Ovary (tissue), 9 donors: ENCODE data around the gene LNPEP. TPM values are rescaled to one million over a fixed set of nuclear protein-coding genes. Genes with fewer than 3 reads are reported as not detected.

Experiments used
- DNase-seq, 5 donors: peaks; one replicate each; pipeline ENCODE4 v3.0.0-alpha.2; 2019 to 2020
- H3K27ac ChIP-seq, 2 donors: fragments of 200-600 bp; one replicate each; pipeline versions ENCODE4 v1.5.1 to v1.8.0; 2019 to 2022
- H3K27me3 ChIP-seq: fragments of 200-600 bp; one replicate; pipeline ENCODE4 v1.8.0; 2022
- H3K36me3 ChIP-seq: fragments of 200-600 bp; sonication (generic); one replicate; pipeline ENCODE4 v1.5.1; 2019
- H3K4me1 ChIP-seq: one replicate; pipeline ENCODE4 v1.8.1; 2013; ENCODE audit warnings: mild to moderate bottlenecking, moderate library complexity; ENCODE audit not compliant: insufficient read depth
- H3K4me3 ChIP-seq: fragments of 200-600 bp; sonication (generic); one replicate; pipeline ENCODE4 v1.5.1; 2017
- H3K9me3 ChIP-seq, 2 donors: fragments of 200-600 bp in 1 of 2; sonication (generic) in 1 of 2; one replicate each; pipeline versions ENCODE4 v1.5.1 to v1.8.1; 2013 to 2019; ENCODE audit warnings: mild to moderate bottlenecking in 1 of 2, moderate library complexity in 1 of 2
- EP300 ChIP-seq: sonication (generic); formaldehyde crosslinking; IDR thresholded peaks from one replicate; pipeline ENCODE4 v1.6.1; 2017; ENCODE audit warnings: antibody characterized with exemption
- POLR2A ChIP-seq: fragments of 450-650 bp; IDR thresholded peaks from one replicate; pipeline ENCODE4 v1.6.1; 2017; ENCODE audit warnings: antibody characterized with exemption, mild to moderate bottlenecking, moderate library complexity
- WGBS, 3 donors: extraction: QIAGEN DNeasy Blood & Tissue Kit in 1 of 3; methylation state at CpG; one replicate each; pipeline versions ENCODE4 v1.1.5 to v1.1.7; 2013 to 2017; 5-methylcytosine and 5-hydroxymethylcytosine counted together
- intact Hi-C, 4 donors: fragments of 100-400 bp; cut with DNase I; formaldehyde crosslinking; loops; one replicate each; pipeline versions ENCODE4 v1.11.0 to v1.15.1; 2022 to 2023
- polyA plus RNA-seq, 2 donors: library from polyadenylated mRNA; stranded (reverse); fragments of 200-250 nt in 1 of 2; fragments of 350-450 nt in 1 of 2; fragmentation: Illumina TruSeq in 1 of 2; extraction: RNeasy Lipid Tissue Mini Kit (QIAGEN cat#74804) in 1 of 2; gene quantifications; one replicate each; pipeline ENCODE4 v1.2.3, GENCODE V29; 2013 to 2014
- total RNA-seq, 7 donors: library from RNA; depleted of rRNA in 2 of 7; stranded (reverse); fragments of >200 nt in 2 of 7; fragmentation: NEBNext Ultra II Directional in 3 of 7; extraction: Animal tissue kit (Norgen Biotek cat#: 25700) in 3 of 7; gene quantifications; one replicate each; pipeline versions ENCODE4 v1.1.0 to v1.2.4, GENCODE V29; 2016 to 2023
- TF ChIP-seq, protein P1 (sequence below), 3 donors: fragments of 450-650 bp in 2 of 3; fragments of 200-600 bp in 1 of 3; IDR thresholded peaks; one replicate each; pipeline versions ENCODE4 v1.5.1 to v1.8.0; 2016 to 2022; ENCODE audit warnings: antibody characterized with exemption in 3 of 3, mild to moderate bottlenecking in 1 of 3
- donor health status: DM: no; HTN: no; CAD: no; lungs with moderate emphysema.
- donor health status: DM: no; HTN: no; CAD: no.
- donor health status: Bipolar disorder and iron deficiency.
- donor health status: DM: yes; HTN: yes; CAD: no.
- donor health status: DM: no; HTN: no; CAD: no.
- donor health status: DM: yes; HTN: yes; CAD: no.

Gene LNPEP
- total and polyA plus RNA-seq, 9 donors, result 7.6 to 45.5 (median 32.3) TPM

DNA sequence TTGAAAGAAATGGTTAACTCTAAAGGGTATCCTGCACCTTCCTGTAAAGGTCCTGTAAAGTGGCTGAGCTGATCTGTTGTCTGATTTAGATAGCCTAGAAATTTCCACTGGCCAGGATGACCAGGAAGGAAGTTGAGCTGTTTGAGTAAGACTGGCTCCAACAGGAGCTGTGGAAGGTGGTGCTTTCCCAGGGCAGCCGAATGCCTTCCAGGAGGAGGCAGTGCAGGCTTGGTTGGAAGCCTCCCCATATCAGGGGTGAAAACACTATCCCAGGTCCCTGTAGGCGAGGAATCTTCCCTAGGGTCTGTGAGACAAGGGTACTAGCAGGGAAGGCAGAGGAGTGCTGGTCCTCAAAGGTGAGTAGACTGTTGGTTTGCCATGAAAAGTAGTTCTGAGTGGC is 108.2 kb downstream of the LNPEP start:
- H3K4me1 ChIP-seq, result no peaks in the 10 kb centered on the region
- H3K27ac ChIP-seq, result no peak overlapping the region
- 44 to 58% (median 54%) methylated on average over 2 of the region's 2 CpGs for WGBS, 3 donors
- H3K36me3 ChIP-seq, result no peaks in the 10 kb centered on the region
- H3K27me3 ChIP-seq, result no peaks in the 10 kb centered on the region
- intact Hi-C loops, result no loop called here
- H3K9me3 ChIP-seq, result no peaks in the 10 kb centered on the region
- no peak overlapping the region for H3K4me3 ChIP-seq
- TF ChIP-seq EP300 (no peak), POLR2A (no peak)
- TF ChIP-seq, protein P1, sequence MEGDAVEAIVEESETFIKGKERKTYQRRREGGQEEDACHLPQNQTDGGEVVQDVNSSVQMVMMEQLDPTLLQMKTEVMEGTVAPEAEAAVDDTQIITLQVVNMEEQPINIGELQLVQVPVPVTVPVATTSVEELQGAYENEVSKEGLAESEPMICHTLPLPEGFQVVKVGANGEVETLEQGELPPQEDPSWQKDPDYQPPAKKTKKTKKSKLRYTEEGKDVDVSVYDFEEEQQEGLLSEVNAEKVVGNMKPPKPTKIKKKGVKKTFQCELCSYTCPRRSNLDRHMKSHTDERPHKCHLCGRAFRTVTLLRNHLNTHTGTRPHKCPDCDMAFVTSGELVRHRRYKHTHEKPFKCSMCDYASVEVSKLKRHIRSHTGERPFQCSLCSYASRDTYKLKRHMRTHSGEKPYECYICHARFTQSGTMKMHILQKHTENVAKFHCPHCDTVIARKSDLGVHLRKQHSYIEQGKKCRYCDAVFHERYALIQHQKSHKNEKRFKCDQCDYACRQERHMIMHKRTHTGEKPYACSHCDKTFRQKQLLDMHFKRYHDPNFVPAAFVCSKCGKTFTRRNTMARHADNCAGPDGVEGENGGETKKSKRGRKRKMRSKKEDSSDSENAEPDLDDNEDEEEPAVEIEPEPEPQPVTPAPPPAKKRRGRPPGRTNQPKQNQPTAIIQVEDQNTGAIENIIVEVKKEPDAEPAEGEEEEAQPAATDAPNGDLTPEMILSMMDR (IDR thresholded peaks at IDR 0.05), result no peak
- DNase-seq, result no peak

GRCh38 chr5:97046270-97046982 is 110.5 kb downstream of the LNPEP start:
- Histone ChIP-seq H3K4me3 (no peak overlapping the region), H3K36me3 (no peaks in the 10 kb centered on the region), H3K27me3 (no peaks in the 10 kb centered on the region), H3K9me3 (no peaks in the 10 kb centered on the region), H3K4me1 (no peaks in the 10 kb centered on the region), H3K27ac (no peak overlapping the region)
- no peak for DNase-seq
- TF ChIP-seq POLR2A (no peak), EP300 (no peak)
- TF ChIP-seq, protein P1 (IDR thresholded peaks at IDR 0.05), result no peak
- 69 to 79% (median 76%) methylated on average over 7 of the region's 7 CpGs for WGBS, 3 donors
- intact Hi-C loops, result no loop called here

DNA sequence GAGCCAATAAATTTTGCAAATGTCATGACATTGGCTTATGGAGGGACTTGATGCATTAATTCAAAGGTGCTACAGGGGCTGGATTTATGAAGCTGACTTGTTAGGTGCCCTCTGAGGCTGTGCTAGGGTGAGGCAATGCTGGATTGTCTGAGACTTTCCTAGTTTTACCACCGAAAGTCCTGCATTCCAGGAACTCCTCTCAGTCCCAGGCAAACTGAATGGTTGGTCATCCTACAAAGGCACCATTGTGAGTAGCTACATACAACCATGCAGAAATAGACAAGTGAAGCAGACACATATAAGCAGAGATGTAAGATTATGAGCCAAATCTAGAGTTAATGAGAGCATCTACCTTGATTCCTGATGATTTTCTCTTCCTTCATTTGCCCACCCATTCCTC is 111.2 kb downstream of the LNPEP start:
- WGBS, 3 donors, result 80 to 94% (median 82%) methylated on average over 1 of the region's 1 CpG
- intact Hi-C loops, result no loop called here
- Histone ChIP-seq H3K27ac (no peak overlapping the region), H3K27me3 (no peaks in the 10 kb centered on the region), H3K4me1 (no peaks in the 10 kb centered on the region), H3K9me3 (no peaks in the 10 kb centered on the region), H3K4me3 (no peak overlapping the region), H3K36me3 (no peaks in the 10 kb centered on the region)
- TF ChIP-seq, protein P1 (IDR thresholded peaks at IDR 0.05), result no peak
- TF ChIP-seq POLR2A (no peak), EP300 (no peak)
- DNase-seq, result no peak

DNA sequence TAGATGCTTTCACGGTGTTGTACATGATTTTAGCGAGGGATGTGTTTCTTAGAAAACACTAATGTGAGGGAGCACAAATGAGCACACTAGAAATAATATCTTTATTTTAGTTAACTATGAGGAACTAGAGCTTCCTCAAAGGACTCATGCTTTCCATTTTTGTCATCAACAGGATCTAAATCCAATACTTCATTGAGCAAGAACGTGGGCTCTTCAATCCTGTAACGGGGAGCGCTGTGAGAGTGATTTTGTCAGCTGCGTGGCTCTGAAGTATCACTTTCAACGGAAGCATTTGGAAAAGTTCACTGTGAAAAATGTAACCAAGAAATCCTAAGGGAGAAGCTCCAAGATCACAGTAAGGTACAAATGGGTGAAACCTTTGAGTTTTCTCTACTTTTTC is 113.3 kb downstream of the LNPEP start:
- WGBS, 3 donors, result 78 to 87% (median 83%) methylated on average over 7 of the region's 7 CpGs
- intact Hi-C loops, result no loop called here
- no peak overlapping the region for H3K4me3 ChIP-seq
- TF ChIP-seq, protein P1 (IDR thresholded peaks at IDR 0.05), result no peak
- no peak for TF ChIP-seq EP300
- DNase-seq, result no peak
- H3K36me3 ChIP-seq, result no peaks in the 10 kb centered on the region
- no peaks in the 10 kb centered on the region for H3K9me3 ChIP-seq
- no peaks in the 10 kb centered on the region for H3K27me3 ChIP-seq
- no peaks in the 10 kb centered on the region for H3K4me1 ChIP-seq
- no peak overlapping the region for H3K27ac ChIP-seq
